Uterus (tissue), 4 donors: Measurements from ENCODE around the gene CALM3. TPM values are rescaled to one million over a fixed set of nuclear protein-coding genes. Genes with fewer than 3 reads are reported as not detected.

Experiments used
- DNase-seq, 2 donors: peaks; one replicate each; pipeline ENCODE4 v3.0.0-alpha.2; 2019 to 2020
- H3K27ac ChIP-seq, 2 donors: fragments of 200-600 bp; sonication (generic); 1 replicate in 1 of 2; 2 replicates in 1 of 2; pipeline ENCODE4 v1.5.1; 2016 to 2018
- H3K27me3 ChIP-seq, 2 donors: fragments of 200-600 bp; sonication (generic); one replicate each; pipeline ENCODE4 v1.5.1; 2018 to 2019; ENCODE audit warnings: control low read depth in 1 of 2
- H3K36me3 ChIP-seq, 2 donors: fragments of 200-600 bp; sonication (generic); one replicate each; pipeline ENCODE4 v1.5.1; 2019; ENCODE audit warnings: control low read depth in 1 of 2
- H3K4me1 ChIP-seq, 2 donors: fragments of 200-600 bp; sonication (generic); one replicate each; pipeline ENCODE4 v1.5.1; 2018 to 2019; ENCODE audit warnings: control low read depth in 1 of 2
- H3K4me3 ChIP-seq, 2 donors: fragments of 200-600 bp; sonication (generic); 1 replicate in 1 of 2; 2 replicates in 1 of 2; pipeline ENCODE4 v1.5.1; 2018 to 2019; ENCODE audit warnings: mild to moderate bottlenecking in 1 of 2
- H3K9me3 ChIP-seq, 2 donors: fragments of 200-600 bp; sonication (generic); one replicate each; pipeline ENCODE4 v1.5.1; 2019; ENCODE audit warnings: control low read depth in 1 of 2
- CTCF ChIP-seq, 4 experiments: fragments of 200-600 bp in 2 of 4; fragments of 450-650 bp in 2 of 4; sonication (generic) in 2 of 4; IDR thresholded peaks; one replicate each; pipeline ENCODE4 v1.5.1; 2016 to 2019; ENCODE audit warnings: antibody characterized with exemption in 4 of 4, mild to moderate bottlenecking in 2 of 4, moderate library complexity in 1 of 4
- POLR2A ChIP-seq, 2 donors: fragments of 450-650 bp; IDR thresholded peaks; one replicate each; pipeline ENCODE4 v1.6.1; 2016; ENCODE audit warnings: antibody characterized with exemption in 2 of 2, mild to moderate bottlenecking in 1 of 2, moderate library complexity in 1 of 2
- intact Hi-C: fragments of 100-400 bp; cut with DNase I; formaldehyde crosslinking; loops from one replicate; pipeline ENCODE4 v1.15.1; 2023; ENCODE audit warnings: low total_unique reads
- total RNA-seq, 4 donors: library from RNA; depleted of rRNA in 3 of 4; stranded (reverse); fragments of >200 nt in 3 of 4; gene quantifications; one replicate each; pipeline versions ENCODE4 v1.1.0 to v1.2.4, GENCODE V29; 2014 to 2023
- donor health status: DM: yes; HTN: yes; CAD: no.

Gene CALM3
- total RNA-seq, 4 donors from 2014 or later, result 83.8 to 225 (median 157) TPM

GRCh38 chr19:46648060-46648960, 47.2 kb downstream of the CALM3 start:
- no peak for DNase-seq
- peaks cover 0 to 3% of the 10 kb centered on the region in 2 donors for H3K4me1 ChIP-seq
- TF ChIP-seq POLR2A (IDR thresholded peaks at IDR 0.05) (no peak), CTCF (IDR thresholded peaks at IDR 0.05) (no peak)
- no peak overlapping the region for H3K4me3 ChIP-seq
- H3K27ac ChIP-seq, result no peak overlapping the region
- intact Hi-C loops, result no loop called here
- no peaks in the 10 kb centered on the region for H3K9me3 ChIP-seq
- H3K36me3 ChIP-seq, result no peaks in the 10 kb centered on the region
- H3K27me3 ChIP-seq, result no peaks in the 10 kb centered on the region

- peaks cover 0 to 10% of the 10 kb centered on the region in 2 donors for H3K4me1 ChIP-seq
Measured at GRCh38 chr19:46648961-46649960, 48.1 kb downstream of the CALM3 start.

GRCh38 chr19:46650445-46650844, 49.3 kb downstream of the CALM3 start:
- intact Hi-C loops, result no loop called here
- TF ChIP-seq CTCF (IDR thresholded peaks at IDR 0.05) (no peak), POLR2A (IDR thresholded peaks at IDR 0.05) (no peak)
- no peak overlapping the region for H3K4me3 ChIP-seq
- H3K27ac ChIP-seq, result peak overlapping the region; percentile 16 to 17
- H3K36me3 ChIP-seq, result no peaks in the 10 kb centered on the region
- DNase-seq, result no peak
- peaks cover 0 to 10% of the 10 kb centered on the region in 2 donors for H3K4me1 ChIP-seq
- no peaks in the 10 kb centered on the region for H3K27me3 ChIP-seq
- no peaks in the 10 kb centered on the region for H3K9me3 ChIP-seq

More at GRCh38 chr19:46648961-46649960, 48.1 kb downstream of the CALM3 start:
- Histone ChIP-seq H3K27me3 (no peaks in the 10 kb centered on the region), H3K9me3 (no peaks in the 10 kb centered on the region), H3K27ac (no peak overlapping the region), H3K4me3 (no peak overlapping the region), H3K36me3 (no peaks in the 10 kb centered on the region)
- DNase-seq, result no peak
- TF ChIP-seq POLR2A (IDR thresholded peaks at IDR 0.05) (no peak), CTCF (IDR thresholded peaks at IDR 0.05) (no peak)
- intact Hi-C loops, result no loop called here

- peaks cover 0 to 7% of the 10 kb centered on the region in 2 donors for H3K4me1 ChIP-seq
- intact Hi-C loops, result no loop called here
- H3K4me3 ChIP-seq, result no peak overlapping the region
- peak overlapping the region; percentile 75 to 88 for H3K27ac ChIP-seq
- TF ChIP-seq POLR2A (IDR thresholded peaks at IDR 0.05) (peak in 1 of 2 donors; percentile 32), CTCF (IDR thresholded peaks at IDR 0.05) (no peak)
- no peaks in the 10 kb centered on the region for H3K36me3 ChIP-seq
- peak; percentile 60 to 76 for DNase-seq
- no peaks in the 10 kb centered on the region for H3K27me3 ChIP-seq
- no peaks in the 10 kb centered on the region for H3K9me3 ChIP-seq
Measured at GRCh38 chr19:46654621-46655152, 53.6 kb downstream of the CALM3 start.
